Parathyroid adenoma (tissue), 2 donors: ENCODE data around the gene PTPN3.

Experiments used
- H2AFZ ChIP-seq: fragments of 300-600 bp; sonication (generic); one replicate; pipeline ENCODE4 v1.7.0; 2017; ENCODE audit warnings: antibody characterized with exemption, mild to moderate bottlenecking
- H3K27ac ChIP-seq: fragments of 300-600 bp; sonication (generic); one replicate; pipeline ENCODE4 v1.7.0; 2017
- H3K27me3 ChIP-seq: fragments of 300-600 bp; sonication (generic); one replicate; pipeline ENCODE4 v1.7.0; 2017; ENCODE audit warnings: low read length; ENCODE audit not compliant: control insufficient read depth, insufficient read depth
- H3K36me3 ChIP-seq: fragments of 300-600 bp; sonication (generic); one replicate; pipeline ENCODE4 v1.7.0; 2017; ENCODE audit warnings: low read length; ENCODE audit not compliant: control insufficient read depth, insufficient read depth
- H3K4me1 ChIP-seq: fragments of 300-600 bp; sonication (generic); one replicate; pipeline ENCODE4 v1.7.0; 2017; ENCODE audit warnings: control low read depth
- H3K4me2 ChIP-seq: fragments of 300-600 bp; sonication (generic); one replicate; pipeline ENCODE4 v1.7.0; 2017; ENCODE audit warnings: low read length
- H3K4me3 ChIP-seq: fragments of 300-600 bp; sonication (generic); one replicate; pipeline ENCODE4 v1.7.0; 2017; ENCODE audit warnings: low read depth, low read length
- H3K79me2 ChIP-seq: fragments of 300-600 bp; sonication (generic); one replicate; pipeline ENCODE4 v1.7.0; 2017; ENCODE audit warnings: control low read depth
- H3K9ac ChIP-seq: fragments of 300-600 bp; sonication (generic); one replicate; pipeline ENCODE4 v1.7.0; 2017; ENCODE audit warnings: mild to moderate bottlenecking
- H3K9me3 ChIP-seq: fragments of 300-600 bp; sonication (generic); one replicate; pipeline ENCODE4 v1.7.0; 2017; ENCODE audit warnings: low read length; ENCODE audit not compliant: control insufficient read depth
- TF ChIP-seq, protein P1 (sequence below): fragments of 300-600 bp; sonication (generic); IDR thresholded peaks from one replicate; pipeline ENCODE4 v1.7.0; 2017; ENCODE audit warnings: antibody characterized with exemption, mild to moderate bottlenecking
- donor health status: primary hyperparathyroidism.

PTPN3 gene

GRCh38 chr9:109437286-109437685 is 60.8 kb downstream of the PTPN3 start:
- no peak overlapping the region for H3K9ac ChIP-seq
- H3K4me1 ChIP-seq = no peaks in the 10 kb centered on the region
- H3K27ac ChIP-seq = no peak overlapping the region
- H3K79me2 ChIP-seq = no peaks in the 10 kb centered on the region
- no peak overlapping the region for H3K4me3 ChIP-seq
- H3K9me3 ChIP-seq = no peaks in the 10 kb centered on the region
- H3K36me3 ChIP-seq = no peaks in the 10 kb centered on the region
- H3K4me2 ChIP-seq = no peak overlapping the region
- TF ChIP-seq, protein P1, sequence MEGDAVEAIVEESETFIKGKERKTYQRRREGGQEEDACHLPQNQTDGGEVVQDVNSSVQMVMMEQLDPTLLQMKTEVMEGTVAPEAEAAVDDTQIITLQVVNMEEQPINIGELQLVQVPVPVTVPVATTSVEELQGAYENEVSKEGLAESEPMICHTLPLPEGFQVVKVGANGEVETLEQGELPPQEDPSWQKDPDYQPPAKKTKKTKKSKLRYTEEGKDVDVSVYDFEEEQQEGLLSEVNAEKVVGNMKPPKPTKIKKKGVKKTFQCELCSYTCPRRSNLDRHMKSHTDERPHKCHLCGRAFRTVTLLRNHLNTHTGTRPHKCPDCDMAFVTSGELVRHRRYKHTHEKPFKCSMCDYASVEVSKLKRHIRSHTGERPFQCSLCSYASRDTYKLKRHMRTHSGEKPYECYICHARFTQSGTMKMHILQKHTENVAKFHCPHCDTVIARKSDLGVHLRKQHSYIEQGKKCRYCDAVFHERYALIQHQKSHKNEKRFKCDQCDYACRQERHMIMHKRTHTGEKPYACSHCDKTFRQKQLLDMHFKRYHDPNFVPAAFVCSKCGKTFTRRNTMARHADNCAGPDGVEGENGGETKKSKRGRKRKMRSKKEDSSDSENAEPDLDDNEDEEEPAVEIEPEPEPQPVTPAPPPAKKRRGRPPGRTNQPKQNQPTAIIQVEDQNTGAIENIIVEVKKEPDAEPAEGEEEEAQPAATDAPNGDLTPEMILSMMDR = no peak
- no peak overlapping the region for H2AFZ ChIP-seq
- no peaks in the 10 kb centered on the region for H3K27me3 ChIP-seq

DNA sequence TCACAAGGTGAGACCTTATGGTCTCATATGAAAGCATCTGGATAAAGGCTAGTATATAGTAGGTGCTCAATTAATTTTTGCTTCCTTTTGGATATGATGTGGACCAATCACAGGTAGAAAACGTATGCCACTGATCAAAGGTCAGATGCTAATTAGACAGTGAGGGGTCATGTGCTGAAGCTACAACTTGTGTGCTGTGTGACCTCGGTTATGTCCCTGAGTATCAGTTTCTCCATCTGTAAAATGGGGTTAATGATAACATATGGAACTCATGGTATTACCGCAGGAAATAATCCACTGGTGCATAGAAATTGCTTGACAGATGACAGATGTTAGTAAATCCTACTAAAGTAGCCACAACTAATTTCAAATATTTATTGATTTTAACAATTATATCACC is 62.0 kb downstream of the PTPN3 start:
- Histone ChIP-seq H3K4me3 (no peak overlapping the region), H2AFZ (no peak overlapping the region), H3K27ac (no peak overlapping the region), H3K79me2 (no peaks in the 10 kb centered on the region), H3K36me3 (no peaks in the 10 kb centered on the region), H3K4me2 (no peak overlapping the region), H3K27me3 (no peaks in the 10 kb centered on the region), H3K9ac (no peak overlapping the region), H3K9me3 (no peaks in the 10 kb centered on the region), H3K4me1 (no peaks in the 10 kb centered on the region)
- TF ChIP-seq, protein P1 = no peak

DNA sequence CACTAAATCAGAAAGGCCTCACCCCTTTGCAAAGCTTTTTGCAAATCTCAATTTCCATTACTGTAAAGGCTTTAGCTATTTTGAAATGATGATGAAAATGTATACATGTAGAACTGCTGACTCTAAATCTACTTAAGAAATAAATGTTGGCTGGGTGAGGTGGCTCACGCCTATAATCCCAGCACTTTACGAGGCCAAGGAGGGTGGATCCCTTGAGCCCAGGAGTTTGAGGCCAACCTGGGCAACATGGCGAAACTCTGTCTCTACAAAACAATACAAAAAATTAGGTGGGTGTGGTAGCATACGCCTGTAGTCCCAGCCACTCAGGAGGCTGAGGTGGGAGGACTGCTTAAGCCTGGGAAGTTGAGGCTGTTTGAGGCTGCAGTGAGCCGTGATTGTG is 64.6 kb downstream of the PTPN3 start:
- TF ChIP-seq, protein P1 = no peak
- Histone ChIP-seq H2AFZ (no peak overlapping the region), H3K36me3 (no peaks in the 10 kb centered on the region)

GRCh38 chr9:109430231-109430630 is 67.9 kb downstream of the PTPN3 start:
- Histone ChIP-seq H3K9me3 (no peaks in the 10 kb centered on the region), H3K27ac (no peak overlapping the region), H2AFZ (no peak overlapping the region), H3K4me3 (no peak overlapping the region), H3K9ac (no peak overlapping the region), H3K36me3 (no peaks in the 10 kb centered on the region), H3K4me2 (no peak overlapping the region), H3K27me3 (no peaks in the 10 kb centered on the region), H3K79me2 (no peaks in the 10 kb centered on the region), H3K4me1 (no peaks in the 10 kb centered on the region)
- TF ChIP-seq, protein P1 = no peak

More for the DNA sequence above, 64.6 kb downstream of the PTPN3 start:
- no peaks in the 10 kb centered on the region for H3K4me1 ChIP-seq
- no peak overlapping the region for H3K4me3 ChIP-seq
- H3K4me2 ChIP-seq = no peak overlapping the region
- no peaks in the 10 kb centered on the region for H3K27me3 ChIP-seq
- no peaks in the 10 kb centered on the region for H3K79me2 ChIP-seq
- no peak overlapping the region for H3K27ac ChIP-seq
- no peaks in the 10 kb centered on the region for H3K9me3 ChIP-seq
- no peak overlapping the region for H3K9ac ChIP-seq

- Histone ChIP-seq H3K79me2 (no peaks in the 10 kb centered on the region), H3K9me3 (no peaks in the 10 kb centered on the region), H3K27me3 (no peaks in the 10 kb centered on the region), H3K9ac (no peak overlapping the region), H3K36me3 (no peaks in the 10 kb centered on the region), H3K4me3 (no peak overlapping the region), H3K4me1 (no peaks in the 10 kb centered on the region), H3K27ac (no peak overlapping the region), H3K4me2 (no peak overlapping the region), H2AFZ (no peak overlapping the region)
- TF ChIP-seq, protein P1 = no peak
These were observed 69.3 kb downstream of the PTPN3 start for GRCh38 chr9:109428854-109429253.
